ENCODE results near the gene KRTAP21-1. TPM values are rescaled to one million over a fixed set of nuclear protein-coding genes. Genes with fewer than 3 reads are reported as not detected.

KRTAP21-1 gene
- total RNA-seq, 4 donors from 2014 or later = not detected

GRCh38 chr21:30758306-30758705, 3.1 kb upstream of the KRTAP21-1 start:
- Histone ChIP-seq H3K4me1 (no peaks in the 10 kb centered on the region), H3K27me3 (no peaks in the 10 kb centered on the region), H3K4me3 (no peak overlapping the region), H3K27ac (no peak overlapping the region), H3K9me3 (no peaks in the 10 kb centered on the region), H3K36me3 (no peaks in the 10 kb centered on the region)
- TF ChIP-seq POLR2A (IDR thresholded peaks at IDR 0.05) (no peak), POLR2AphosphoS5 (IDR thresholded peaks at IDR 0.05) (no peak), CTCF (IDR thresholded peaks at IDR 0.05) (no peak), EP300 (IDR thresholded peaks at IDR 0.05) (no peak)
- ATAC-seq = no peak
- 29 to 52% methylated on average over 2 of the region's 2 CpGs for WGBS, 2 donors (ENCODE audit: low coverage in 1 of 2)

- no peaks in the 10 kb centered on the region for H3K27me3 ChIP-seq
- no peaks in the 10 kb centered on the region for H3K4me1 ChIP-seq
- ATAC-seq = no peak
- TF ChIP-seq POLR2AphosphoS5 (IDR thresholded peaks at IDR 0.05) (no peak), CTCF (IDR thresholded peaks at IDR 0.05) (no peak), EP300 (IDR thresholded peaks at IDR 0.05) (no peak), POLR2A (IDR thresholded peaks at IDR 0.05) (no peak)
- H3K4me3 ChIP-seq = no peak within 1 kb of the TSS
- H3K36me3 ChIP-seq = no peaks in the 10 kb centered on the region
- no peaks in the 10 kb centered on the region for H3K9me3 ChIP-seq
- H3K27ac ChIP-seq = no peak within 1 kb of the TSS
Observed at GRCh38 chr21:30747159-30747558, 8.1 kb downstream of the KRTAP21-1 start, which contains the start of gene KRTAP21-2. KRTAP21-2 (minus strand) TSS chr21:30747259; CDS start chr21:30747202, 57 bp downstream.

GRCh38 chr21:30740462-30740861, 14.8 kb downstream of the KRTAP21-1 start:
- no peaks in the 10 kb centered on the region for H3K4me1 ChIP-seq
- H3K27me3 ChIP-seq = no peaks in the 10 kb centered on the region
- ATAC-seq = no peak
- TF ChIP-seq CTCF (IDR thresholded peaks at IDR 0.05) (no peak), EP300 (IDR thresholded peaks at IDR 0.05) (no peak), POLR2A (IDR thresholded peaks at IDR 0.05) (no peak), POLR2AphosphoS5 (IDR thresholded peaks at IDR 0.05) (no peak)
- H3K36me3 ChIP-seq = no peaks in the 10 kb centered on the region
- H3K27ac ChIP-seq = no peak overlapping the region
- no peak overlapping the region for H3K4me3 ChIP-seq
- 78 to 90% methylated on average over 2 of the region's 2 CpGs for WGBS, 2 donors (ENCODE audit: low coverage in 1 of 2)
- no peaks in the 10 kb centered on the region for H3K9me3 ChIP-seq

- Histone ChIP-seq H3K9me3 (no peaks in the 10 kb centered on the region), H3K27ac (no peak overlapping the region), H3K4me3 (no peak overlapping the region), H3K27me3 (no peaks in the 10 kb centered on the region), H3K36me3 (no peaks in the 10 kb centered on the region), H3K4me1 (no peaks in the 10 kb centered on the region)
- no peak for ATAC-seq
- TF ChIP-seq CTCF (IDR thresholded peaks at IDR 0.05) (no peak), EP300 (IDR thresholded peaks at IDR 0.05) (no peak), POLR2A (IDR thresholded peaks at IDR 0.05) (no peak), POLR2AphosphoS5 (IDR thresholded peaks at IDR 0.05) (no peak)
- 69 to 71% methylated on average over 1 of the region's 1 CpG for WGBS, 2 donors (ENCODE audit: low coverage in 1 of 2)
Observed at GRCh38 chr21:30733026-30733425, 22.2 kb downstream of the KRTAP21-1 start.

- 69 to 75% methylated on average over 1 of the region's 1 CpG for WGBS, 2 donors (ENCODE audit: low coverage in 1 of 2)
- TF ChIP-seq POLR2AphosphoS5 (IDR thresholded peaks at IDR 0.05) (no peak), CTCF (IDR thresholded peaks at IDR 0.05) (no peak), POLR2A (IDR thresholded peaks at IDR 0.05) (no peak), EP300 (IDR thresholded peaks at IDR 0.05) (no peak)
- no peaks in the 10 kb centered on the region for H3K27me3 ChIP-seq
- H3K36me3 ChIP-seq = no peaks in the 10 kb centered on the region
- H3K4me1 ChIP-seq = no peaks in the 10 kb centered on the region
- no peak overlapping the region for H3K4me3 ChIP-seq
- no peak overlapping the region for H3K27ac ChIP-seq
- no peaks in the 10 kb centered on the region for H3K9me3 ChIP-seq
- no peak for ATAC-seq
Observed at GRCh38 chr21:30726726-30727125, 28.5 kb downstream of the KRTAP21-1 start.

Measured in gastroesophageal sphincter (tissue), 4 donors.